ENCODE results near the gene CLIP2. TPM values are rescaled to one million over a fixed set of nuclear protein-coding genes. Genes with fewer than 3 reads are reported as not detected.
"Not testable (repeated sequence)": the region's sequence is repeated elsewhere in the genome, so short reads cannot be mapped to it uniquely, and the experiment has no call there.

Gene CLIP2
- total RNA-seq, 4 donors from 2014 or later: 35.4 to 212 (median 76.6) TPM

DNA sequence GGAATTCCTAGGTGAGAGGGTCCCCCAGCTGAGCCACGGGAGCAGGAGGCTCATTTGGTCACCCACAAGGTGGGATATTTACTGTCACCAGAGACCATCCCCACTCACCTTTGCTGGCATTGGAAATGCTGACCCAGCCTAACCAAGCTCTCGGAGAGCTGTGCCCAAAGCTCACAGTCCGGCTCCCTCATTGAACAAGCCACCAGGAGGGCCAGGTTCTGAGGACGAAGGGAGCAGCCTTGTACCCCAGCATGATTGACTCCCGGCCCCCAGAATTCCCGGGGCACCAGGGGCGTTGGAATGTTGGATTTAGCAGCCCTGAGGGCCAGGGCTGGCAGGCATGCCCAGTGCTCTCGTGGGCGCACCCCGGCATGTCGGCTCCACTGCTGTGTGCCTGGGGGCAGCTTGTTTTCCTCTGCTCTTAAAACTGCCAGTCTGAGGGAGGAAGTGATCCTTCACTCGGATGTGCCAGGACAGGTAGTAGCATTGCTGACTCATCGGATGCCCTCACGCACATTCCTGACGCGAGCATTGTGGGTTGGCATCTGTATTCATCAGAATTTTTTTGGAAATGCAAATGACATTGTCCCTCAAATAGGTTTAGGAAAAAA lies 23.3 kb downstream of the CLIP2 start:
- no peak for TF ChIP-seq POLR2A (IDR thresholded peaks at IDR 0.05)
- TF ChIP-seq, protein P1, sequence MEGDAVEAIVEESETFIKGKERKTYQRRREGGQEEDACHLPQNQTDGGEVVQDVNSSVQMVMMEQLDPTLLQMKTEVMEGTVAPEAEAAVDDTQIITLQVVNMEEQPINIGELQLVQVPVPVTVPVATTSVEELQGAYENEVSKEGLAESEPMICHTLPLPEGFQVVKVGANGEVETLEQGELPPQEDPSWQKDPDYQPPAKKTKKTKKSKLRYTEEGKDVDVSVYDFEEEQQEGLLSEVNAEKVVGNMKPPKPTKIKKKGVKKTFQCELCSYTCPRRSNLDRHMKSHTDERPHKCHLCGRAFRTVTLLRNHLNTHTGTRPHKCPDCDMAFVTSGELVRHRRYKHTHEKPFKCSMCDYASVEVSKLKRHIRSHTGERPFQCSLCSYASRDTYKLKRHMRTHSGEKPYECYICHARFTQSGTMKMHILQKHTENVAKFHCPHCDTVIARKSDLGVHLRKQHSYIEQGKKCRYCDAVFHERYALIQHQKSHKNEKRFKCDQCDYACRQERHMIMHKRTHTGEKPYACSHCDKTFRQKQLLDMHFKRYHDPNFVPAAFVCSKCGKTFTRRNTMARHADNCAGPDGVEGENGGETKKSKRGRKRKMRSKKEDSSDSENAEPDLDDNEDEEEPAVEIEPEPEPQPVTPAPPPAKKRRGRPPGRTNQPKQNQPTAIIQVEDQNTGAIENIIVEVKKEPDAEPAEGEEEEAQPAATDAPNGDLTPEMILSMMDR (IDR thresholded peaks at IDR 0.05): no peak
- no peak overlapping the region for H3K4me3 ChIP-seq
- no peak for DNase-seq
- H3K36me3 ChIP-seq: peaks cover 0 to 6% (median 0%) of the 10 kb centered on the region in 3 donors
- peaks cover 0 to 7% (median 0%) of the 10 kb centered on the region in 4 donors for H3K4me1 ChIP-seq
- no peaks in the 10 kb centered on the region for H3K27me3 ChIP-seq
- H3K9me3 ChIP-seq: no peaks in the 10 kb centered on the region
- no peak overlapping the region for H3K27ac ChIP-seq

GRCh38 chr7:74315891-74316290 lies 26.7 kb downstream of the CLIP2 start:
- H3K4me1 ChIP-seq, DNase-seq, H3K27me3 ChIP-seq, H3K4me3 ChIP-seq, H3K27ac ChIP-seq, H3K9me3 ChIP-seq: not testable (repeated sequence)
- H3K36me3 ChIP-seq: peaks cover 0 to 19% (median 0%) of the 10 kb centered on the region in 3 donors

- Histone ChIP-seq H3K36me3 (peaks cover 0 to 23% (median 0%) of the 10 kb centered on the region in 3 donors), H3K27ac (no peak overlapping the region), H3K27me3 (no peaks in the 10 kb centered on the region), H3K9me3 (no peaks in the 10 kb centered on the region), H3K4me3 (no peak overlapping the region), H3K4me1 (no peaks in the 10 kb centered on the region)
- TF ChIP-seq, protein P1 (IDR thresholded peaks at IDR 0.05): no peak
- no peak for TF ChIP-seq POLR2A (IDR thresholded peaks at IDR 0.05)
- no peak for DNase-seq
Measured at GRCh38 chr7:74317146-74317782, 28.1 kb downstream of the CLIP2 start.

DNA sequence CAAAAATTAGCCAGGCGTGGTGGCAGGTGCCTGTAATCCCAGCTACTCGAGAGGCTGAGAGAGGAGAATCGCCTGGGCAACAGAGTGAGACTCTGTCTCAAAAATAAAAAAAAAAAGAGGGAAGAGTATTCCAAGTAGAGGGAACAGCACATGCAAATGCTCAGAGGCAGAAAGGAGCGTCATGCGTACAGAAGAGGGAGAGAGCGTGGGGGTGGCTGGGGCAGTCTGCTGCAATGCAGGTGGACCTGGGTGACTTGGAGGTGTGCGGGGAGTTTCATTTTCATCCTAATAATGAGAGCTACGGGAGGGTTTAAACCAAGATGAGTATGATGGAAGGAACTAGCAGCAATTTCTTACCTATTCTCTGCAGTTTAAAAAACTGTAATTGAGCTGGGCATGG lies 28.8 kb downstream of the CLIP2 start:
- H3K36me3 ChIP-seq: peaks cover 0 to 28% (median 0%) of the 10 kb centered on the region in 3 donors

DNA sequence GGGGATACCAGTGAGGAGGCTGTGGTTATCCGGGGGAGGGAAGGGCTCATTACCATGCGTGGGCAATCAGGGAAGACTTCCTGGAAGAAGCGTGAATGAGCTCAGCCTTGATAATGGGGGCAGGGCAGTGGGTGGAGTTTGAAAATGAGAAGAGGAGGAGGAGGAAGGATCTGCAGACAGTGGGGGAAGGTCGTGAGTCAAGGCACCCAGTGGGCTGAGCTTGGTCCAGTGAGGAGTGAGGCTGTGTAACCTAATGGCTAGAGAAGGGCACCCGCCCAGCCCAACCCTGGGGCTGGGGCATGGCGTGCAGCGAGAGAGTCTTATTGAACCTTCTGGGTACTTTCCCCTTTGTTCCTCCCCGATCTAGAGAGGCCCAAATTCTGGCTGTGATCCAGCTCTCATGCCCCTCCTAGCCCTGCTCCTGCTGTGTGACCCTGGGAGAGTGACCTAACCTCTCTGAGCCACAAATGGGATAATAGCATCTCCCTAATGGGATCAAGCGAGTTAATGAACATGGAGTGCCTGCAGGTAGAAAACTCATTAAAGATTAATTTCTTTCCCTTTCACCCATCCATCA lies 31.5 kb downstream of the CLIP2 start:
- no peak overlapping the region for H3K27ac ChIP-seq
- no peak overlapping the region for H3K4me3 ChIP-seq
- DNase-seq: no peak
- H3K36me3 ChIP-seq: peaks cover 0 to 28% (median 0%) of the 10 kb centered on the region in 3 donors
- no peaks in the 10 kb centered on the region for H3K27me3 ChIP-seq
- peaks cover 0 to 16% (median 3%) of the 10 kb centered on the region in 4 donors for H3K4me1 ChIP-seq
- TF ChIP-seq, protein P1 (IDR thresholded peaks at IDR 0.05): no peak
- no peak for TF ChIP-seq POLR2A (IDR thresholded peaks at IDR 0.05)
- H3K9me3 ChIP-seq: no peaks in the 10 kb centered on the region

More for the DNA sequence above, 28.8 kb downstream of the CLIP2 start:
- Histone ChIP-seq H3K4me3 (no peak overlapping the region), H3K27me3 (no peaks in the 10 kb centered on the region), H3K4me1 (no peaks in the 10 kb centered on the region), H3K9me3 (no peaks in the 10 kb centered on the region), H3K27ac (no peak overlapping the region)
- TF ChIP-seq, protein P1 (IDR thresholded peaks at IDR 0.05): no peak
- no peak for TF ChIP-seq POLR2A (IDR thresholded peaks at IDR 0.05)
- DNase-seq: no peak

- H3K27me3 ChIP-seq, H3K4me3 ChIP-seq, H3K9me3 ChIP-seq, DNase-seq, H3K27ac ChIP-seq: not testable (repeated sequence)
- H3K4me1 ChIP-seq: peaks cover 0 to 23% (median 3%) of the 10 kb centered on the region in 4 donors
- H3K36me3 ChIP-seq: peaks cover 0 to 18% (median 0%) of the 10 kb centered on the region in 3 donors
Measured at GRCh38 chr7:74322892-74323291, 33.7 kb downstream of the CLIP2 start.

All from Peyer's patch (tissue), 4 donors.